GM12892 (cell line): ENCODE data around the gene SORBS2.
A peak's percentile ranks its signal among the peaks of the same experiment; 100 is the strongest.

Experiments used
- DNase-seq: peaks from one replicate; pipeline ENCODE4 v3.0.0; 2011; ENCODE audit not compliant: insufficient read length
- FAIRE-seq: peaks from 2 replicates; lab custom pipeline; 2011; peaks lifted over from hg19 to GRCh38; lab: Jason Lieb, UNC
- POLR2A ChIP-seq: IDR thresholded peaks from 2 replicates; pipeline ENCODE4 v1.6.1; 2011; ENCODE audit warnings: low read depth, low read length, control low read depth
- POLR2AphosphoS5 ChIP-seq: IDR thresholded peaks from 2 replicates; pipeline ENCODE4 v1.6.1; 2011; ENCODE audit warnings: low read depth, low read length, control low read depth
- TAF1 ChIP-seq: IDR thresholded peaks from 2 replicates; pipeline ENCODE4 v1.6.1; 2011; ENCODE audit warnings: low read depth, mild to moderate bottlenecking, control low read depth, low read length, borderline replicate concordance

The SORBS2 gene

DNA sequence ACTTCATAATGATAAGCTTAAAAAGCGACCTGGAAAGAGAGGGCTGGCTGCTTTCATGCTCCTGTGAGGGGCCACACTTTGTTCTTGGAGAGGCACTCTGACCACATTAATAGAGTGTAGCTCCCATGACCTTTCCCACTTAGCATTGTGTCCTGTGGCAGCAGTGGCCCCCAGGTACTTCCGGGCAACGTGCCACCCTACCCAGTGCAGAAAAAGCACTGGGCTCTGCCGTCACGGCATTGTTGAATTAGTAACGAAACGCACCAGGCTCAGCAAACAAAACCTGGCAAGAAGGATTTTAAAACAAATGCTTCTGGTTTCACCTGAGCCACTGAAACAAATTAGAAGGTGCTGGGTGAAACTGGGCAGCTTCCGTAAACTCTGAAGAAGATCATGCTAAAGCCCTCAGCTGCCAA, 5.4 kb upstream of the SORBS2 start:
- FAIRE-seq (no peak), DNase-seq (no peak)
- TF ChIP-seq POLR2AphosphoS5 (no peak), TAF1 (no peak), POLR2A (no peak)

GRCh38 chr4:185813133-185813532, 1.1 kb upstream of the SORBS2 start:
- DNase-seq (no peak), FAIRE-seq (no peak)
- TF ChIP-seq POLR2AphosphoS5, result no peak
- no peak for TF ChIP-seq TAF1
- no peak for TF ChIP-seq POLR2A

DNA sequence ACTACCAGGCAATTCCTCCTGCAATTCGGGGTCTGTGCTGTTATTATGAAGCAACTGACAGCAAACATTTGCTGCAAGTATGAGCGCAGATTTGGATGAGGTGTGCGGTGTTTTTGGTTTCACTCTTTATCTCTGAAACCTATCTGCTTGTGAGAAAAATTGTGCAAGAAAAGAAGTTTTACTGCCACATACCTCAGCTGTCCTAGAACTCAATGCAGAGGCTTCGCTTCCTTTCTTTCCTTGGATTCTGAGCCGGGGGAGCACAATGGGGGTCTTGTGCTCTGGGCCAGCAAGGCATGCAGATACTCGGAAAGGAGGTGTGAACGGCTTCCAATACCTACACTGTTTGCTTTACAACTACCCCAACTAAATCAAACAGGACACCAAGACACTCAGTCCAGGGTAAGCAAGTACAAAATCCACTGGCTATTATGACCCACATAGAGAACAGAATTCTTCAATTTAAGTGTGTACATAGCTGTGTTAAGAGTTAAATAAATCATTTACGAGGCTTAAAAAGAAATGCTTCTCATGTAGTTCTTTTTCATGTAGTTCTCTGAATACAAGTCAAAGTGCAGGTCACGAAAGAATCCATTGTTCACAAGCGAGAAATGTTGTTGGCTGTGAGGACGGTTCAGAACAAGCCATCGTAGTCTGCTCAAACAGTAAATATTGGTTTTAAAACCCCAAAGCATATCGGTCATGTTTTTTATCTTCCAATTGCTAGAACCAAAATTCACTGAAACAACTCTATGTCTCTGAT, 1.1 kb downstream of the SORBS2 start:
- DNase-seq (no peak), FAIRE-seq (peak; percentile 85)

DNA sequence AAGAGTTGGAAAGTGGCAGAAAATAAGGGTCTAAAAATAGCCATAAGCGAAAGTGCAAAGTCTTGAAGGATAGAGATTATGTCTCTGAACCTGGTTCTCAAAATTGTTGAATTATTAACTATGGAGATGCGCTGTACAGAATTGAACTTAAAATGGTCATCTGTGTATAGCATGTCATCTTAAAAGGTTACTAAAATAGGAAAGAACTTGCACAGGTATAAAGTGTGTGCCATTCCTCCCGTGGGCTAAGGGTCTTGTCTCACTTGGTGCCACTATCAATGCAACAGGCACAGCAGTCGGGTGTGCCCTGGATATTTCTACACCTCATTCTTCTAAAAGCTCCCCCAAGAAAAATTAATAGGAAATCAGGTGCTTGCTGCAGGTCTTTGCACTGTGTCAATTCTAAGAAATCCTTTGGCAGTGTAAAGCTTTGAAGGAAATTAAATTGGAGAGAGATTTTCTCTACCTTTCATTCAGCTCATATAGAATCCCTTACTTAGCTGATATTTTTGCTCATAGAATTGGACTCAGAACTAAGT, 2.4 kb downstream of the SORBS2 start:
- FAIRE-seq (no peak), DNase-seq (no peak)
- TF ChIP-seq TAF1, result no peak
- no peak for TF ChIP-seq POLR2AphosphoS5
- TF ChIP-seq POLR2A, result no peak

More for the DNA sequence above, 1.1 kb downstream of the SORBS2 start:
- TF ChIP-seq TAF1, result no peak
- no peak for TF ChIP-seq POLR2AphosphoS5
- no peak for TF ChIP-seq POLR2A

DNA sequence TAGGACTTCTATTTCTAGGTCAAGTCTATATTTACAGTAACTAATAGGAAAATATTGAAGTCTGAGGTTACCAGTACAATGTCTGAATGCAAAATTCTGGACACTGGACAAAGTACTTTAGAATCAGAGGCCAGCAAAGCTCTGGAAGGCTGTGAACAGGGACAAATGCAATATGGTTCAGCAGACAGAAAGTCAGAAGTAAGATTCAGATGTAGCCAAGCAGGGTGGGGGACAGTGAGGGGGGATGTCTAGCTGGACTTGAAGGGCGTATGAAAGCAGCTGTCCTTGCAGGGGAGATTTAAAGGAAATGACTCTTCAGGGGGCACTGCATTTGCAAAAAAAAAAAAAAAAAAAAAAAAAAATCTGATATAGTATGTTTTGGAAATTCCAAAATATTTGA, 2.9 kb downstream of the SORBS2 start:
- FAIRE-seq (no peak), DNase-seq (no peak)
- TF ChIP-seq TAF1, result no peak
- TF ChIP-seq POLR2AphosphoS5, result no peak
- no peak for TF ChIP-seq POLR2A

- DNase-seq (no peak), FAIRE-seq (no peak)
- TF ChIP-seq TAF1, result no peak
- no peak for TF ChIP-seq POLR2AphosphoS5
- TF ChIP-seq POLR2A, result no peak
These were observed 6.0 kb downstream of the SORBS2 start for GRCh38 chr4:185805979-185806378.

DNA sequence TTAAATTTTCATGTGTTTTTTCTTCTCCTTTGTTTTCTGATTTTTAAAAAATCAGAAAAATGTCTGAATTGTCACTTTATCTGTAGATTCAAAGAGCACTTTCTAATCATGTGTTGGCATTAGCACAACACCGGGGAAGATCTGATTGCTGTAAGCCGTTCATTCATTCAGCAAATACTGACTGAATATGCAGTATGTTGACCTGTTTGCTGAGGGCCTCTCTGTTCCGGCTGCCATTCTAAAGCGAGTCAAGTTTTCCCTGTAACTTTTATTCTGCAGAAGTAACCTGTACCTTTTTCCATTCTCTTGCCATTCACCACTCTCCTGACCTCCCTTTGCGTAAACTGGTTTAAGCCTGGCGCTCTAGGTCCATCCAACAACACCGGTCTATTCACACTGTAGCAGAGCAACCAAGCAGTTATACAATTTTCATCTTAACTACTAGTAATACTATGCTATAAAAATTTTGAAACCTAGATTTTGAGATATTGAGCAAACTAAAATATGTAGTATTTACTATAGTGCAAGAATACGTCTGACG, 6.7 kb downstream of the SORBS2 start:
- no peak for FAIRE-seq
- DNase-seq, result no peak
- TF ChIP-seq TAF1 (no peak), POLR2AphosphoS5 (no peak), POLR2A (no peak)

GRCh38 chr4:185803022-185803421, 9.0 kb downstream of the SORBS2 start:
- DNase-seq, result no peak
- no peak for FAIRE-seq
- no peak for TF ChIP-seq POLR2AphosphoS5
- TF ChIP-seq TAF1, result no peak
- no peak for TF ChIP-seq POLR2A

- TF ChIP-seq POLR2A (no peak), POLR2AphosphoS5 (no peak), TAF1 (no peak)
- DNase-seq (no peak), FAIRE-seq (no peak)
These were observed 10.5 kb downstream of the SORBS2 start for GRCh38 chr4:185801471-185801870.

DNA sequence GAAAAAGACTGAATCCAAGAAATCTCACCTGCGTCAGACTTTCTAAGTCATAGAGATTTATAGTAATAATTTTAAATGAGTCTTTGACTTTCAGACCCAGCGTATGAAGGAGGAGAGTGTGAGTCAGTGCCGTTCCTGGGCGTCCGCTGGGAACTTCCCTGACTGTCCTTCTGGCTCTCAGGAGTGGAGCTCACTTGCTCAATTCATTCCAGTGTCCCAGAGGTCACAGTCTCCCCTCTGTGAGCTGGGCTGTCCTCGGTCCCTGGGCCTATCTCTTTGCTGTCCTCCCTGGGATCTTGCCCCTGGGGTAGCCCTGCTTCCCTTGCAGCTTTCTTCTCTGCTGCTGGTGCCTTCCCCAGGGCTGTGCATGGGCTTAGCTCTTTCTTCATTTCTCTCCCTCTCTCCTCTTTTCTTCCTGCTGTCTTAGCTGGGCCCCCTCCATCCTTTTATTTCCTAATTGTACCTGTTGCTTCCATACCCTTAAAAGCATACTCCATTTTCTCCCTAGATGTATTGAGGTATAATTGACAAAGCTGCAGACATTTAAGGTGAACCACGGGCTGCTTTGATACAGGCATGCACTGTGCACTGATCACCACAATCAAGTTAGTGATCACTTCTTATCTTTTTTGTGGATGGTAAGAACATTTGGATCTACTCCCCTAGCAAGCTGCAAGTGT, 11.6 kb downstream of the SORBS2 start:
- no peak for TF ChIP-seq POLR2A
- TF ChIP-seq POLR2AphosphoS5, result no peak
- no peak for TF ChIP-seq TAF1
- DNase-seq, result no peak
- FAIRE-seq, result no peak

- no peak for TF ChIP-seq POLR2A
- FAIRE-seq (no peak), DNase-seq (no peak)
These were observed 12.6 kb downstream of the SORBS2 start for GRCh38 chr4:185799442-185799841.
